ENCODE data around the gene EXOC3L2.

DNA sequence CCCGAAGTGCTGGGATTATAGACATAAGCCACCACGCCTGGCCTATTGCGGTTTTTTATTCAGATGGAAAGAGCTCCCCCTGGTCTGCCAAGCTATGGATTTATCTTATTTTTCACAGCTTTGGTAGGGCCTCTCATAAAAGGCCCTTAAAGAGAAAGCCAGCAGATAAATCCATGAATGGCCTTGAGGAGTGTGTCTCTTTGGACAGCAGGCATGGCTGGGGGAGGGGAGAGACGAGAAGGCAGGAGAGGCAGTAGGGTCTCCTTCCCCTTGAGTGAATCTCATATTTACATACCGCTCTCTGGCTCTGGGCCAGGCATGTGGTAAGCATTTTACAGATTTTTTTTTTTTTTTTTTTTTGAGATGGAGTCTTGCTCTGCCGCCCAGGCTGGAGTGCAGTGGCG lies 31.1 kb upstream of the EXOC3L2 start:
- TF ChIP-seq, protein P1, sequence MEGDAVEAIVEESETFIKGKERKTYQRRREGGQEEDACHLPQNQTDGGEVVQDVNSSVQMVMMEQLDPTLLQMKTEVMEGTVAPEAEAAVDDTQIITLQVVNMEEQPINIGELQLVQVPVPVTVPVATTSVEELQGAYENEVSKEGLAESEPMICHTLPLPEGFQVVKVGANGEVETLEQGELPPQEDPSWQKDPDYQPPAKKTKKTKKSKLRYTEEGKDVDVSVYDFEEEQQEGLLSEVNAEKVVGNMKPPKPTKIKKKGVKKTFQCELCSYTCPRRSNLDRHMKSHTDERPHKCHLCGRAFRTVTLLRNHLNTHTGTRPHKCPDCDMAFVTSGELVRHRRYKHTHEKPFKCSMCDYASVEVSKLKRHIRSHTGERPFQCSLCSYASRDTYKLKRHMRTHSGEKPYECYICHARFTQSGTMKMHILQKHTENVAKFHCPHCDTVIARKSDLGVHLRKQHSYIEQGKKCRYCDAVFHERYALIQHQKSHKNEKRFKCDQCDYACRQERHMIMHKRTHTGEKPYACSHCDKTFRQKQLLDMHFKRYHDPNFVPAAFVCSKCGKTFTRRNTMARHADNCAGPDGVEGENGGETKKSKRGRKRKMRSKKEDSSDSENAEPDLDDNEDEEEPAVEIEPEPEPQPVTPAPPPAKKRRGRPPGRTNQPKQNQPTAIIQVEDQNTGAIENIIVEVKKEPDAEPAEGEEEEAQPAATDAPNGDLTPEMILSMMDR (IDR thresholded peaks at IDR 0.05) = no peak
- TF ChIP-seq POLR2AphosphoS5 (IDR thresholded peaks at IDR 0.05) = no peak
- no peak for TF ChIP-seq POLR2A (IDR thresholded peaks at IDR 0.05)

Measured in transverse colon (tissue), 4 donors.